AG04450 (cell line): Measurements from ENCODE around the gene ARHGAP32. TPM values are rescaled to one million over a fixed set of nuclear protein-coding genes. Genes with fewer than 3 reads are reported as not detected.
"Not testable (repeated sequence)": the region's sequence is repeated elsewhere in the genome, so short reads cannot be mapped to it uniquely, and the experiment has no call there.

ENCODE experiments used
- CTCF ChIA-PET: fragments of 300-600, 350-600 bp; formaldehyde crosslinking; extraction: SDS; loops from one replicate; lab custom pipeline; 2022; ENCODE audit warnings: antibody characterized with exemption, inconsistent platforms; lab: Charles Lee
- POLR2A ChIA-PET: fragments of 350-600 bp; formaldehyde crosslinking; extraction: SDS; loops from one replicate; lab custom pipeline; 2021; ENCODE audit warnings: antibody characterized with exemption, inconsistent platforms; lab: Yijun Ruan, JAX
- DNase-seq: peaks from one replicate; pipeline ENCODE4 v3.0.0-alpha.2; 2011; ENCODE audit warnings: low read depth, low spot score
- H3K27ac ChIP-seq: one replicate; pipeline ENCODE4 v1.5.1; 2012; ENCODE audit warnings: low read depth, low read length, control low read depth
- H3K27me3 ChIP-seq: one replicate; pipeline ENCODE4 v1.6.0; 2012; ENCODE audit warnings: low read length; ENCODE audit not compliant: control insufficient read depth, insufficient read depth
- H3K4me3 ChIP-seq: 2 replicates; pipeline ENCODE4 v1.5.1; 2011; ENCODE audit warnings: mild to moderate bottlenecking, low read depth, low read length, control low read depth
- H3K9me3 ChIP-seq: 2 replicates; pipeline ENCODE4 v1.5.1; 2012; ENCODE audit warnings: low read length; ENCODE audit not compliant: control insufficient read depth, insufficient read depth
- CTCF ChIP-seq: IDR thresholded peaks from 2 replicates; pipeline ENCODE4 v1.5.1; 2011; ENCODE audit warnings: low read depth, low read length, control low read depth, inconsistent platforms
- polyA plus RNA-seq: library from polyadenylated mRNA; depleted of rRNA; stranded (reverse); fragments of >200 nt; gene quantifications from 2 replicates; pipeline ENCODE4 v1.2.3, GENCODE V29; 2011

ARHGAP32 gene
- polyA plus RNA-seq, 1 experiment, result 7.5 TPM

GRCh38 chr11:129013737-129014475, 178.2 kb downstream of the ARHGAP32 start:
- no peak overlapping the region for H3K27ac ChIP-seq
- ChIA-PET CTCF (no interaction called here), POLR2A (no interaction called here)
- no peak overlapping the region for H3K4me3 ChIP-seq
- DNase-seq, result no peak
- no peaks in the 10 kb centered on the region for H3K9me3 ChIP-seq
- no peak for TF ChIP-seq CTCF
- H3K27me3 ChIP-seq, result no peaks in the 10 kb centered on the region

GRCh38 chr11:129012880-129013279, 179.2 kb downstream of the ARHGAP32 start:
- Histone ChIP-seq H3K4me3 (no peak overlapping the region), H3K27me3 (no peaks in the 10 kb centered on the region), H3K27ac (no peak overlapping the region), H3K9me3 (no peaks in the 10 kb centered on the region)
- ChIA-PET POLR2A (no interaction called here), CTCF (interaction anchor here (1.1 to 1.7 kb wide), 2 partner anchors 22 to 128 kb away, joined by 3 to 4 read pairs; no protein-coding TSS in a partner anchor)
- no peak for TF ChIP-seq CTCF
- DNase-seq, result no peak

- Histone ChIP-seq H3K27ac (no peak overlapping the region), H3K27me3 (no peaks in the 10 kb centered on the region), H3K9me3 (no peaks in the 10 kb centered on the region; the same call in 1 of the 2 replicates), H3K4me3 (no peak overlapping the region)
- no peak for DNase-seq
- no peak for TF ChIP-seq CTCF
- POLR2A ChIA-PET, result no interaction called here
- CTCF ChIA-PET, result no interaction called here
These were observed 186.0 kb downstream of the ARHGAP32 start for GRCh38 chr11:129006161-129006560.

GRCh38 chr11:128999165-128999564, 193.0 kb downstream of the ARHGAP32 start:
- H3K9me3 ChIP-seq, CTCF ChIA-PET, POLR2A ChIA-PET, H3K4me3 ChIP-seq, H3K27ac ChIP-seq, DNase-seq, H3K27me3 ChIP-seq: not testable (repeated sequence)

GRCh38 chr11:128988242-128988970, 203.7 kb downstream of the ARHGAP32 start:
- Histone ChIP-seq H3K27ac (no peak overlapping the region), H3K9me3 (no peaks in the 10 kb centered on the region), H3K4me3 (no peak overlapping the region), H3K27me3 (no peaks in the 10 kb centered on the region)
- TF ChIP-seq CTCF, result no peak
- ChIA-PET POLR2A (no interaction called here), CTCF (interaction anchor here (1.2 kb wide), 1 partner anchor 32 kb away, joined by 5 read pairs; no protein-coding TSS in a partner anchor)
- DNase-seq, result no peak
